Rectal smooth muscle tissue (tissue), 1 donor: Measurements from ENCODE around the gene EML4.

Experiments used
- H3K27ac ChIP-seq: one replicate; pipeline ENCODE4 v1.7.0; 2013; ENCODE audit warnings: low read depth, low read length, inconsistent platforms
- H3K27me3 ChIP-seq: one replicate; pipeline ENCODE4 v1.7.0; 2013; ENCODE audit warnings: low read length; ENCODE audit not compliant: control insufficient read depth, insufficient read depth
- H3K36me3 ChIP-seq: one replicate; pipeline ENCODE4 v1.7.0; 2013; ENCODE audit warnings: low read length; ENCODE audit not compliant: control insufficient read depth, insufficient read depth
- H3K4me1 ChIP-seq: one replicate; pipeline ENCODE4 v1.7.0; 2013; ENCODE audit warnings: low read length; ENCODE audit not compliant: control insufficient read depth, insufficient read depth
- H3K4me3 ChIP-seq: one replicate; pipeline ENCODE4 v1.7.0; 2013; ENCODE audit warnings: low read length
- H3K9ac ChIP-seq: one replicate; pipeline ENCODE4 v1.7.0; 2013; ENCODE audit warnings: low read length

EML4 gene

DNA sequence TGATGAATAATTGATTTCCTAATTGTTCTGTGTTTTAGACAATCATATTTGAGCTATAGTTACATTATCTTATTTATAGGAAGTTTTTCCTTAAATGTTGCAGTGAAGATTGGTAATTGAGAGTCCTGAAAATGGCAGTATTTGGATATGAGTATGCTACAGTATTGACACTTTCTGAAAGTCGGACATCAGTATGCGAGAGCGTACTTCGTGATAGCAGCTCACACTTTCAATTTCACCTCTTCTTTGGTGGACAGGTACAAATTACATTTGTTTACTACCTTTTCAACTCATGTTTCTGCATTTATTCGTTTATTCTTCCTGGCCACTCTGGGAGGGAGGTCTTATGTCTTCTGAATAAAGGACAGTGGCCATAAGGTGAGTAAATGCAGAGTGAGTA is 38.7 kb downstream of the EML4 start:
- Histone ChIP-seq H3K27me3 (no peaks in the 10 kb centered on the region), H3K27ac (no peak overlapping the region), H3K36me3 (no peaks in the 10 kb centered on the region), H3K4me3 (no peak overlapping the region), H3K4me1 (no peaks in the 10 kb centered on the region), H3K9ac (no peak overlapping the region)

DNA sequence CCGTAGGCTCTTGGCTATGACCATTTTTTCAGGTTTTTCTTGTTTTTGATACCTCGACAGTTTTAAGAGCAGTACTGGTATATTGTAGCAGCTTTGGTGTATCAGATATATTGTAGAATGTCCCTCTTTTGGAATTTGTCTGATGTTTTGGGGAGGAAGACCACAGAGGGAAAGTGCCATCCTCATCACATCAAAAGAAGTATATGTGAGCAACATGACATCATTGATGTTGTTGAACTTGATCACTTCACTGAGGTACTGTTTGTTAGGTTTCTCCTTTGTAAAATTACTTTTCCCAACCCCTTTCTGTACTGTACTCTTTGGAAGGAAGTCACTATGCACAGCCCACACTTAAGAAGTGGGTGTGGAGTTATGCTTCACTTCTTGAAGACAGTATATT is 41.0 kb downstream of the EML4 start:
- H3K36me3 ChIP-seq = no peaks in the 10 kb centered on the region
- no peaks in the 10 kb centered on the region for H3K4me1 ChIP-seq
- no peak overlapping the region for H3K4me3 ChIP-seq
- H3K9ac ChIP-seq = no peak overlapping the region
- no peak overlapping the region for H3K27ac ChIP-seq
- H3K27me3 ChIP-seq = no peaks in the 10 kb centered on the region

DNA sequence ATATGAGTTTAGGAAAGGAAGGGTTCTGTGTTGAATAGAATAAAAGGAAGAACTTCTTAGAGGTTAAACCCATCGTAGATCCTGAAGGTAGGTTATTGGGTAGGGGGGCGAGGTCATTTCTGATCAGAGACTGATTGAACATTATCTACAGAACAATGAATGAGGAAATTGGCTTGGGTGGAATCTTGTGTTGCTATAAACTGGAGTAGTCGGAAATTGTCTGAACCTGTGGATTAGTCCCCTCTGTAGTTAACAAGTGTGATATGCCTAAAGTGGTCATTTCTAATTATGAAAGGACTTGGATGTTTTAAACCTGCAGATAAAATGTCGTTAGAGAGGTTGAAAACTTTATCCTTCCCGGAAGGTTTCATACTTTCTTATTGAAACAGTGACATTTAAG is 42.1 kb downstream of the EML4 start:
- Histone ChIP-seq H3K9ac (no peak overlapping the region), H3K4me3 (no peak overlapping the region), H3K4me1 (no peaks in the 10 kb centered on the region), H3K27ac (no peak overlapping the region), H3K27me3 (no peaks in the 10 kb centered on the region), H3K36me3 (no peaks in the 10 kb centered on the region)

DNA sequence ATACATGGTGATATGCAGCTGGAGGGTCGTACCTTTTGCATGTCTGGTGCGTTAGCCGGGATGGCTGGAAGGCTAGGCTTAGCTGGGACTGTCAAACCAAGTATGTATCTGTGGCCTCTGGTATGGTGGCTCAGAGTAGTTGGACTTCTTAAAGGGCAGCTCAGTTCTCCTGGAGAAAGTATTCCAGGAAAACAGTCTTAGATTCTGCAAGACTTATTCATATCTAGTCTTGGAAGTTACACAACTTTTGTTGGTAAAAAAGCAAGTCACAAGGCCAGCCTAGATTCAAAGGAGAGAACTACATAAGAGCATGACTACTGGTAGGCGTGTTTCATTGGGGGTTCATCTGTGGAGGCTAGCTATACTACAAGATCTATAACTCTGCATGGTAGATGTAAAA is 45.5 kb downstream of the EML4 start:
- no peaks in the 10 kb centered on the region for H3K36me3 ChIP-seq
- H3K9ac ChIP-seq = no peak overlapping the region
- H3K27me3 ChIP-seq = no peaks in the 10 kb centered on the region
- no peak overlapping the region for H3K27ac ChIP-seq
- H3K4me1 ChIP-seq = no peaks in the 10 kb centered on the region
- H3K4me3 ChIP-seq = no peak overlapping the region

DNA sequence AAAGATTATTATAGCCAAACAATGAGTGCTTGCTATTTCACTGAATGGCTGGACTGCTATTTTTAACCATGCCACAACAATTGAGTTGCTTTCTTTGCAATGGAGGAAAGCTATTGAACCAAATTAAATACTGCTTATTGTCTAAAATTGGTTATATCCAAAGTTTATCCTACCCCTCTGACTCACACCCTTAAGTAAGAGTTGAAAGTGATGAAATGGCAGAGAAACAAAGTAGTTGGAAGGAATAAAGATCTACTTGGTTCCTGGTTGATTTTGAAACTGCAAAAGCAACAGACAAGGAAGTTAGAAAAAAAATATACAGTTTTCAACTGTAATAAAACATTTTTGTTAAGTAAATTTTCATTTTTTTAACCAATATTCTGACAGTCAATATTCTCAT is 47.5 kb downstream of the EML4 start:
- H3K27ac ChIP-seq = no peak overlapping the region

DNA sequence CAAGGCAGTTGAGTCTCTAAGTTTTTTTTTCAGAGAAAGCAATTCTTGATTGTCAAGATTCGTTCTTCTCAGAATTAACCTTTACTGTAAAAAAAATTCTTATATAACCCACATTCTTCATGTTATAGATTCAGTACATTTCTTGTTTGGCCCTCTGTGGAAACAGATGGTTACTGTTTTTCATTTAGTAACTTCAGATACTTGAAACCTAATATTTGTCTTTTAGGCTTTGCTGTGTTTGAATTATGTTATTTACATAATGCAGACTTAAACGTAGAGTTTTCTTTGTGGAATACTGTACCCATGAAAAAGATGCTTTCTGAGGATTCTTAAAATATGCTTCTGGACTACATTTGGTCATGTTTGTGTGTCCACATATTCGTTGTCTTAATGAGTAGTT is 48.2 kb downstream of the EML4 start:
- no peaks in the 10 kb centered on the region for H3K27me3 ChIP-seq
- no peaks in the 10 kb centered on the region for H3K36me3 ChIP-seq
- H3K4me1 ChIP-seq = no peaks in the 10 kb centered on the region
- H3K9ac ChIP-seq = no peak overlapping the region
- no peak overlapping the region for H3K27ac ChIP-seq
- no peak overlapping the region for H3K4me3 ChIP-seq

More for the DNA sequence above, 47.5 kb downstream of the EML4 start:
- H3K4me1 ChIP-seq = no peaks in the 10 kb centered on the region
- no peak overlapping the region for H3K9ac ChIP-seq
- no peaks in the 10 kb centered on the region for H3K36me3 ChIP-seq
- no peak overlapping the region for H3K4me3 ChIP-seq
- no peaks in the 10 kb centered on the region for H3K27me3 ChIP-seq

DNA sequence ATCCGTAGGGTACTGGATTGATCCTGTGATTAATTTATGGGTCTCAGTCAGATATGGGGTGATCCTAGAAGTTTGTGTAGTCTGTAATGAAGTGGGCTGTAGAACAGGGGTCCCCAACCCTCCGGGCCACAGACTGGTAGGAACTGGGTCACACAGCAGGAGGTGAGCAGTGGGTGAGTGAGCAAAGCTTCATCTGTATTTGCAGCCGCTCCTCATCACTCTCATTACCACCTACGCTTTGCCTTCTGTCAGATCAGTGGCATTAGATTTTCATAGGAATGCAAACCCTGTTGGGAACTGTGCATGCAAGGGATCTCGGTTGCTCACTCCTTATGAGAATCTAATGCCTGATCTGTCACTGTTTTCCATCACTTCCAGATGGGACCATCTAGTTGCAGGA is 48.8 kb downstream of the EML4 start:
- no peaks in the 10 kb centered on the region for H3K4me1 ChIP-seq
- no peak overlapping the region for H3K9ac ChIP-seq
- no peaks in the 10 kb centered on the region for H3K27me3 ChIP-seq
- no peak overlapping the region for H3K4me3 ChIP-seq
- no peaks in the 10 kb centered on the region for H3K36me3 ChIP-seq
- no peak overlapping the region for H3K27ac ChIP-seq

DNA sequence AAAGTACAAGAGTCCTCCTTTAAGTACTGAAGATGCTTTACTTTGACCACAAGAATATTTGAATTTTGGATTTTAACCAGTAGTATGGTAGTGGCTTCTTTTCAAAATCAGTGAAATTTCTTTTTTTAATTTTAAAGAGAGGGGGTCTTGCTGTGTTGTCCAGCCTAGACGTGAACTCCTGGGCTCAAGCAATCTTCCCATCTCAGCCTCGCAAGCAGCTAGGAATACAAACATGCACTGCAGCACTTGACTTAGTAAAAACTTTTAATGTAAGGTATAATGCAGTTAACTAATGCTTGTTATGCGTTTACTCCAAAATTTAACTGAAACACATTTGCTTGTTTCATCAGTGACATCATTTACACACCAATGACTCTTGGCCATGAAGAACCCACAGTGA is 49.6 kb downstream of the EML4 start:
- Histone ChIP-seq H3K36me3 (no peaks in the 10 kb centered on the region), H3K4me1 (no peaks in the 10 kb centered on the region), H3K27ac (no peak overlapping the region), H3K27me3 (no peaks in the 10 kb centered on the region), H3K4me3 (no peak overlapping the region), H3K9ac (no peak overlapping the region)

DNA sequence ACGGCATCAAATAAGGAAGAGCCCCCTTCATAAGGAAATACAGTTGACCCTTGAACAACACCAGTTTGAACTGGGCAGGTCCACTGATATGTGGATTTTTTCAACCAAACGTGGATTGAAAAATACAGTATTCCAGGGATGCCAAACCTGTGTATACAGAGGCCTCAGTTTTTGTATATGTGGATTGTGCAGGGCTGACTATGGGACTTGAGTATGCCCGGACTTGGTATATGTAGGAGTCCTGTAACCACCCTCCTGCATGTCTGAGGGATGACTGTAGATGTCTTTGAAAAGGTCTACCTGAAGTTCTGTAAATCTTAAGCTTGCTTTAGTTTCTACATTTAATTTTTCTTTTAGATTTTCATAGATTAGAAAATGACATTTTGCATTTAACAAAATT is 50.0 kb downstream of the EML4 start:
- H3K27me3 ChIP-seq = no peaks in the 10 kb centered on the region
- H3K9ac ChIP-seq = no peak overlapping the region
- no peak overlapping the region for H3K4me3 ChIP-seq
- H3K36me3 ChIP-seq = no peaks in the 10 kb centered on the region
- H3K27ac ChIP-seq = no peak overlapping the region
- no peaks in the 10 kb centered on the region for H3K4me1 ChIP-seq

DNA sequence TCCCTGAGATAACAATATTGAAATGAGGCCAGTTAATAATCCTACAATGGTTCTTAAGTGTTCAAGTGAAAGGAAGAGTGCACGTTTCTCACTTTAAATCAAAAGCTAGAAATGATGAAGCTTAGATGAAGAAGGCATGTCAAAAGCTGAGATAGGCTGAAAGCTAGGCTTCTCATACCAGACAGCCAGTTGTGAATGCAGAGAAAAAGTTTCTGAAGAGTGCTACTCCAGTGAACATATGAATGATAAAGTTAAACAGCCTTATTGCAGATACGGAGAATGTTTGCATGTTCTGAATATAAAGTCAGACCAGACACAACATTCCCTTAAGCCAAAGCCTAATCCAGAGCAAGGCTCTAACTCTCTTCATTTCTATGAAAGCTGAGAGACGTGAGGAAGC is 51.4 kb downstream of the EML4 start:
- H3K27ac ChIP-seq = no peak overlapping the region
- H3K4me1 ChIP-seq = no peaks in the 10 kb centered on the region
- no peak overlapping the region for H3K4me3 ChIP-seq
- no peak overlapping the region for H3K9ac ChIP-seq
- H3K36me3 ChIP-seq = no peaks in the 10 kb centered on the region
- no peaks in the 10 kb centered on the region for H3K27me3 ChIP-seq

DNA sequence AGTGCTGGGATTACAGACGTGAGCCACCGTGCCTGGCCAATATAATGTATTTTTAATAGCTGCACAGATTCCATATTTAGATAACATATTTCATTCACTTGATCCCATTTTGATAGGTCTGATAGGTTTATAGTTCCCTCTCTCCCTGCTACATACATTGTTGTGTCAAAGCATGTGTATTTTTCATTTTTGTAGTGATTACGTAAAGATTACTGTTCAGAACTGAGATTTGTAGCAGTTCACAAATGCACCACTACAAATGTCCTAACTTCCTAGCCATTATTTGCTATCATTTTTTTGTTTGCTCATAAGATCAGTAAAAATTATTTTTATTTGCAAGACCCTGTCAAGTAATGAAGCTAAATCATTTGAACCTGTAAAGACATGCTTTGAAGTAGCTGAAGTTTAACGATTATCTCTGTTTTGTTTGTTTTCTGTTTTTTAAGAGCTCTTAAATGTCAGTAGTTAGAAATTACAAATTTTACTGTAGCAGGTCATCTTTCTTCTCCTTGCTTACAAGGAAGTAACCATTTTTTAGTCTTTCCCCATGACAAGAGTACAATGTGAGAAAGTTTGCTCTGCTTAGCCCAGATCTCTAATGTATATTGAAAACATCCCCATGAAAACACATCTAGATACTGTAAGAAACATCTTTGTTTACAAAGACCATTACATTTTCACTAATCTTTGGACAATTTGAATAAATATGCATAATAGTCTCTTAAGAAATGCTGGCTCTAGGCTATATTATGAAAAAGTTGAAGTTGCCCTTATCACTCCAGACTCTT is 54.1 kb downstream of the EML4 start:
- no peaks in the 10 kb centered on the region for H3K36me3 ChIP-seq
- H3K4me3 ChIP-seq = no peak overlapping the region
- no peaks in the 10 kb centered on the region for H3K27me3 ChIP-seq
- no peak overlapping the region for H3K9ac ChIP-seq
- no peaks in the 10 kb centered on the region for H3K4me1 ChIP-seq
- H3K27ac ChIP-seq = no peak overlapping the region

DNA sequence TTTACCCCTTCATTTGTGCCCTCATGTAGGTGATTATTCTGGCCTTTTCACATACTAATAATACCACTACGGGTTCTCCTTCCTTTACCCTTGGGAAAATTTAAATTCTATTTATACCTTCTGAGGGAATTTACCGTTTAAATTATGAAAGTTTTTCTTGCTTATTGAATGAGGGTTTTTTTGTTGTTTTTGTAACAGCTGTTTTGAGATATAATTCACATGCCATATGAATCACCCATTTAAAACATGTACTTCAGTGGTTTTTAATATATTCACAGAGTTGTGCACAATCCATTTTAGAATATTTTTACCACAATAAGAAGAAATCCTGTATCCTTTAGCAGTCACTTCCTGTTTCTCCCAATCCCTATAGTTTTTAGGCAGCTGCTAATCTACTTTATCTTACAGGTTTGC is 54.7 kb downstream of the EML4 start:
- no peak overlapping the region for H3K27ac ChIP-seq
- H3K4me1 ChIP-seq = no peaks in the 10 kb centered on the region
- H3K27me3 ChIP-seq = no peaks in the 10 kb centered on the region
- no peaks in the 10 kb centered on the region for H3K36me3 ChIP-seq
- H3K9ac ChIP-seq = no peak overlapping the region
- H3K4me3 ChIP-seq = no peak overlapping the region

DNA sequence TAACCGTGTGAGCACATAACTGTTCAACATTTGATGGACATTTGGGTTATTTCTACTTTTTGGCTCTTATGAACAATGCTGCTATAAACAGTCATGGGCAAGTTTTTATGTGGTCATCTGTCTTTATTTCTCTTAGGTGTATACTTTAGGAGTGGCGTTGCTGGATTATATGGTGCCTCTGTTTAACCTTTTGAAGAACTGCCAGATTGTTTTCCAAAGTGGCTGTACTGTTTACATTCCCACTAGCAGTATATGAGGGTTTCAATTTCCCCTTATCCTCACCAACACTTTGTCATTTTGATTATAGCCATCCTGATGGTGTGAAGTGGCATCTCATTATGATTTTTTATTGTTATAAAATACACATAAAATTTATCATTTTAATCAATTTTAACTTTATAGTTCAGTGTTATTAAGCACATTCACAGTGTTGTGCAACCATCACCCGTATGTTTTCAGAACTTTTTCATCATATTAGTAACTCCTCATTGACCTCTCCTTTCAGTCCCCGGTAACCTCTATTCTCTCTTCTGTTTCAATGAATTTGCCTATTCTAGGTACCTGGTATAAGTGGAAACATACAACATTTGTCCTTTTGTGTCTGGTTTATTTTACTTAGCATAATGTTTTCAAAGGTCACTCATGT is 55.4 kb downstream of the EML4 start:
- H3K36me3 ChIP-seq = no peaks in the 10 kb centered on the region
- no peak overlapping the region for H3K27ac ChIP-seq
- H3K4me3 ChIP-seq = no peak overlapping the region
- no peaks in the 10 kb centered on the region for H3K4me1 ChIP-seq
- H3K27me3 ChIP-seq = no peaks in the 10 kb centered on the region
- H3K9ac ChIP-seq = no peak overlapping the region
